ENCODE measurements around the gene CD52.
"Not testable (repeated sequence)": the region's sequence is repeated elsewhere in the genome, so short reads cannot be mapped to it uniquely, and the experiment has no call there.

Gene CD52

DNA sequence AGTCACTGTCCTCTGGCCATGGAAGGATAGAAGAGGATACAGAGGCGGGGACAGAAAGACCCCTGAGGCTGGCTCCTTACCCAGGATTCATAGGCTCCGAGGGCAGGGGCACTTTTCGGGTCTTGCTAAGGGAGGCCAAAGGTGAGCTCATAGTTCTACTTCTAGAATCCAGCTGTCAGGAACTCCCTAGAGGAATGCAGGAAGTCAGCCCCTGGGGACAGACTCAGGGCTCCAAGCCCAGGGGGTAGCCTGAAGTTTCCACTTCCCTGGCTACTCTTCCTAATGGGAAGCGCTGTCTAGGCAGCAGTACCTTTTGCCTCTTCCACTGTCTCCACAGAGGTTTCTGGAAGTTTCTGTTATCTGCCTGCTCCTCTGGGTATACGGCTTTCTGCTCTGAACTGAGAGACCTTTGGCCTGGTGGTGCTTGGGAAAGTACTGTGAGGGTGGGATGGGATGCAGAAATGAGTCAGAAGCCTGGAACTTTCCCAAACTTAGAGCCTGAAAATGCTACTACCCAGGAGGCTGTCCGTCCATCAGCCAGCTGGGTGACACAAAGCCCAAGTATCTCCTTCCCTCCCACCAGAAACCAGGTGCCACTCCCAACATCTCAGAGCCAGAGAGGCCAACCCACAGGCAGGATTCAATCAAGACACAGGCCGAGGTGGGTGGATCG is 14.9 kb upstream of the CD52 start:
- peak; percentile 85 for DNase-seq

DNA sequence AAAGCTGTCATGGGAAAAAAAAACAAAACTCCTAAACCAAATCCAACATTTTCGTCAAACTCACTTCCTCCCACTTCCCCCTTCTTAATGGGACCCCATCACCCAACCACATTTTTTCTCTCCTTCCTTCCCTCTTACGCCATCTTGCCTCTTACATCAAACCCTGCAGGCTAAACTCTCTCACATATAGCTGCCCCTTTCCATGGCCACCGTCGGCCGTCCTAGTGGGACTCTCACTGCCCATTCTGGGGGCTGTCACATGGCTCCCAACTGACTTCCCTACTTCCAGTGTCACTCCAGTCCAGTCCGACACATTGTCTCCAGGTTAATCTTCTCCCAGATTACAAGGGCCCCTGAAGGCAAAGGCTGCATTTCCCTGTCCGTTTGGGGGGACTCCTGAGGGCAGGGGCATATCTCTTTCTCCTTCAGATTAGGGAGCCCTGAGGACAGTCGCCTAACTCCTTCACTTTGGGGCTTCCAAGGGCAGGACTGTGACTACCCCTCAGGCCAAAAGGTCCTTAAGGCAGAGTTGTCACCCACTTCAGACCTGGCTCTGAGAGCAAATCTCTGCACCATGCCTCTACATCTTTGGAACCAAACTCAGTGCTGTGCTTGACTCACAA is 12.0 kb upstream of the CD52 start:
- DNase-seq, result no peak

DNA sequence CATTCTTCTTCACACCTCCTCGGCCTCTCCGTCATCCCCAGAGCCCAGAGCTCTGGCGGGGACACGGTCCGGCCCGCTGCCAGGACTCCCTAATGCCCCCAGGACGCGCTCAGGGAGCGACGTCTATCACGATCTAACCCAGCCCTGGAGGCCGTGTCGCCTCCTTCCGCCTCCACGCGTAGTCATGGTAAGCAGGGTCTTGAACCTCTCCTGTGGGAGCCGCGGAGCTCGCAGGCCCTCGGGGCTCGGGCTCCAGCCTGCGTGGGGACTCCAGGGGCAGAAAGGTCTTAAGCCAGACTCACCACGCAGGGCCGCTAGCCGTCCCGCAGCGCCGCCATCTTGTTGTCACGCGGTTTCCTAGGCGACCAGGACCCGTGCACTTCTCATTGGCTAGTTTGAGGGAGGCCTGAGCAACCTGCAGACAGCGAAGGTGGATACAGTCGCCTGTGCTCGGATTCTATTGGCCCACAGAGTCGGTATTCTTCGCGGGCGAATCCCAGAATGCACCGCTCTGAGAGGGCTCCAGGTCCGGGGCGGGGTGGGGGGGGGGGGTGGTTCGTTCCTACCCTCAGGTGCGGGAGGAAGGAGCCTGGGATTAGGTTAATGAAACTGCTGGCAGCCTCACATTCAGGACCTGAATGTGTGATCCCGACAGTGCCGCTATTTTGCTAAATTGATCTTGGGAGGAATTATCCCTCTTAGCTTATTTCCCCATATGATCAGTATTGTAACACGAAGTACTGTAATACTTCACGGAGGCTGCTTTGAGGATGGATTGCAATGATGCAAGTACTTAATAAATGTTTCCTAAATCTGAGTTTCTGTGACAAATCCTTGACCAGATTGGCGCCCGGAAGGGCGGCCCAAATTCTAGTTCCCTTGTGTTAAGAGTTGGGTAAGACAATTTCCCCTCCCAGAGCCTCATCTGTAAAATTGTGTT is 11.2 kb upstream of the CD52 start, which contains the start of gene UBXN11:
Gene UBXN11, minus strand, starts transcription at position 347 of the 940 bp plus-strand sequence. CDS start 3,753 bp downstream, outside the sequence.
- peak; percentile 95 for DNase-seq

DNA sequence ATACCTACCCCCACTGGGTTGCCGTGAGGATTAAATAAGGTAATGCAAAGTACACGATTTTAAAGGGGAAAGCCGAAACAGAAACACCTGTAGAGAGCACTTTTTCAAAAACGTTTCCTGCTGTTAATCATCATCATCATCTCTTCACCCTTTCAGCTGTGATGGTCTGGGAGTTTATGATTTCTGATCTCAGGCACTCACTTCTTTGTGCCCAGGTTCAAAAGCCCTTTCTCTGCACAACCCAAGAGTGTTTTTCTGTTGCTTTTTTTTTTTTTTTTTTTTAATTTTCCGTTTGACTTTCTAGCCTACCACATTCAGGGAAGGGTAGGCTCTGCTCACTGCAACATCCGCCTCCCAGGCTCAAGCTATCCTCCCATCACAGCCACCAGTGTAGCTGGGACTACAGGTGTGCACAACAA is 10.4 kb upstream of the CD52 start:
- no peak for DNase-seq

DNA sequence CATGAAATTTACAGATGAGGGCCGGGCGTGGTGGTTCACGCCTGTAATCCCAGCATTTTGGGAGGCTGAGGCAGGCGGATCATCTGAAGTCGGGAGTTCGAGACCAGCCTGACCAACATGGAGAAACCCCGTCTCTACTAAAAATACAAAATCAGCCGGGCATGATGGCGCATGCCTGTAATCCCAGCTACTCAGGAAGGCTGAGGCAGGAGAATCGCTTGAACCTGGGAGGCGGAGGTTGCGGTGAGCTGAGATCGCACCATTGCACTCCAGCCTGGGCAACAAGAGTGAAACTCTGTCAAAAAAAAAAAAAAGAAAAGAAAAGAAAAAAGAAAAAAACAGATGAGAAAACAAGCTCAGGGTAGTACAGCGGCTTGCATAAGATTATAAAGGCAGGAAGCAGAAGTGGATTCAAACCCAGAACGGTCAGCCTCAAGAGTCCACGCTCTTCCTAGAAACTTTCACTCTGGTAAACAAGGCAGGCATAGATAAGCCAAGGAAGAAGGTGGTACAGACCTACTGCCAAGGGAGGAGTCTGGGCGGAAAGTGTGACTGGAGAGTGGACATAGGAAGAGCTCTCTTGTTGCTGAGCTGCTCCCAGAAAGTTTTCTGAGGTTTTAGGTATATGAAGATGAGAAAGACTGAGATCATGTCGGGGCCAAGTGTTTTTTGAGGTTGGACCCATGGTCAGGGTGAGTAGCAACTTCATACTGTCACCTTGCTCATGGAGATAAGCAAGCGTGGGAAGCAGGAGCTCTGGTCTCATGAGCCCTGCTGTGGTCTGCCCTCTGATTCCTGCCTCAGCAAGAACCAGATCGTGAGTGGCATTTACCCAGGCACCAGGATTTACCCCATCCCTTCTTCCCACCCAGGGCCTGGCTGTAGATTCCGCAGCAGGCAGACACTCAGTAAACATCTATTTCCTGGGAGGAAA is 9.5 kb upstream of the CD52 start:
- not testable (repeated sequence) for DNase-seq

DNA sequence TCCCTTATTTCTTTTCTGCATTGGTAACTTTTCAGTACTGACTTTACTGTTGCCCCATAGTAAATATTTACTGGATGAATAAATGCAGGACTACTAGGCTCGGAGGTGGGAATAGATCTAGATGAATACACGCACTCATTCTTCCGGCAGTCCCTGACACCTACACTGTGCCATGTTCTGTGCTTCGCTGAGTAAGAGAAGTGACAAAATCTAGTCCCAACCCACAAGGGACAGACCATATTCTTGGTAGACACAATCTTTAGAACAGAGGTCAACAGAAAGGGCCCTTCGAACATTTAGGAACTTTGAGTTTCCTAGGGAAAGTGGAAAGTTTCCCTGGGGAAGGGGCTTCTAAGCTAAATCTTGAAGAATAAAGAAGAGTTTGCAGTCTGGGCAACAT is 3.3 kb upstream of the CD52 start:
- DNase-seq, result no peak

DNA sequence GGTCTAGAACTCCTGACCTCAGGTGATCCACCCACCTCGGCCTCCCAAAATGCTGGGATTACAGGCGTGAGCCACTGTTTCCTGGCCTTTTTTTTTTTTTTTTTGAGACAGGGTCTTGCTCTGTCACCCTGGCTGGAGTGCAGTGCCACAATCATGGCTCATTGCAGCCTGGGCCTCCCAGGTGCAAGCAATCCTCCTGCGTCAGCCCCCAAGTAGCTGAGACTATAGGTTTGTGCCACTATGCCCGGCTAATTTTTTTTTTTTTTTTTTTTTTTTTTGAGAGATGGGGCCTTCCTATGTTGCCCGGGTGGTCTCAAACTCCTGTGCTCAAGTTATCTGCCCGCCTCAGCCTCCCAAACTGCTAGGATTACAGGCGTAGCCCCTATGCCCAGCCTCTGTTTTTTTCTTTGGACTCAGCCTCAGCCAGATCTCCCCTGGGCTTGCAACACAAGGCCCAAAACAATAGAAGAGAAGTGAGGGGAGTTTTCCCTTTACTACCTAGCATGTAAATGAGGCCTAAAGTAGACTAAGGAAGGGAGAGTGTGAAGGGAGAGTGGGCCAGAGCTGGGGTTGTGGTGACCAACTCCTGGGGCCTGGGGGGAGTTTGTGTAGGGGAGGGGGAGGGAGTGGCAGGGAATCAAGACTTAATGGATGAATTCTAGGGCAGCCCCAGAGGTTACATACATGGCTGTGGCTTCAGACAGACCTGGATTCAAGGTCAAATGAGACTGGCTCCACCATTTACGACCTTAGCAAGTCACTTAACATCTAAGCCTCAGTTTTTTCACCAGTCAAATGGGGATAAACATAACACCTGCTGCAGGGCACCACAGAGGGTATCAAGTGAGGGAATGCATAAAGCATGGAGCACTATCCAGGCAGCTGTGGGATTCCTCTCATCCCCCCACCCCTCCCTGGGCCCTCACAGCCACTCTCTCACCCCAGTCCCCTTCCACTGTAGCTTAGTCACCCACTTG is 1.6 kb upstream of the CD52 start:
- no peak for DNase-seq

DNA sequence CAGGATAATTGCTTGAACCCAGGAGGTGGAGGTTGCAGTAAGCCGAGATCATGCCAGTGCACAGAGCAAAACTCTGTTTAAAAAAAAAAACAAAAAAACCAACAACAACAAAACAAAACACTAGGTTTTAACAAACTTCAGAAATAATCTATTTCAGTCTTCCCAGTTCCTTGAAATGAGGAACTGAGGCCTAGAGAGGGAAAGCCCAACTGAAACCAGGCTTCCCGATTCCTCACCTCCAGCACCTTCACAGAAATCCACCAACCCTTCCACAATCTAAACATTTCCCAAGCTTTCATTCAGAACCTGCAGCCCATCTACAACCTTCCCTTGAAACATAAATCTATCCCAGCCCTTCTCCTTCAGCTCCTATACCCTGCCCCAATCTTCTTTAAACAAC is 612 bp upstream of the CD52 start:
- DNase-seq, result no peak

DNA sequence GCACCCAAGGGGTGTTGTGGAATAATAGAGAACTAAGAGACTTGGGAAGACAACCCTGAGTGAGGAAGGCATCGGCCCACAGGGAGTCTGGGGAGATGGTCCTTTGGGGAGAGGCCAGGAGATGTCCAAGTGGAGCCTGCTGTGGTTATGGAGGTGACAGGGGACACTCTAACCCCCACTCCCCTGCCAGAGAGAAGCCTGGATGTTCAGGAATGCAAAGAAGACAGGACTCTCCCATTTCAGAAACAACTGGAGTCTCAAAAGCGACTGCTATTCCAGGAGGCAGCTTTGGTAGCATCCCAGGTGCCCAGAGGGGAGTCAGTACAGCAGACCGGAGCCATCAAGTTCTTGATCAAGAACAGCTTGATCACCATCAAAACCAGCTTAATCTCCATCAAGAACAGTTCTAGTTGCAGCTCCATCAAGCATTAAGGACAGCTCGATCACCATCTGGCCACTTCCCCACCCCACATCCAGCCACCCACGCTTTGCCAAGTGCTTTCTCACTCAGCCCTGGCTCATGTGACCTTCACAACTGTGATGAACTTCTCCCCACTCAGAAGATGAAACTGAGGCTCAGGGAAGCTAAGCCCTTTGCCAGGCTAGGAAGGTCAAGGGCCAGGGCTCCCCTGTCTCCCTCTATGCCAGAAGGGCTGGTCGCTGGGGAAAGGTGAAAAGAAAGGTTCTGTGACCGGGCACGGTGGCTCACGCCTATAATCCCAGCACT is 743 bp downstream of the CD52 start:
- DNase-seq, result no peak

DNA sequence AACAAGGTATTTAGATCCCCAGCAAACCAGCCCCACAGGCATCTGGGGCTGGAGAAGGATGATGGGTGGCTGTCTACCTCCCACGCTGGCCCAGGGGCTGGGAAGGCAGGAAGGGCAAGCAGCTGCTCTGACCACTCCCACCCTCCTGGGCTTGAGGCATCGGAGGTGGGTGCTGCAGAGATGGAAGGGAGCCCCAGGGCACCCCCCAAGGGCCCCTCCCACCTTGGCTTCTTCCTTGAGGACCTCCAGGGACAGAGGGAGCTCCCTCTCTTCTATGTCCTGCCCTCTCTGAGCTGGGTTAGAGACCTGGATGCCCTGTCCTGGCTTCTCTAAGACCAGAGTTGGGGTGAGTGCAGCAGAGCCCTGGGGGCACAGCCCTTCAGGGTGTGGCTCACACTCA is 3.1 kb downstream of the CD52 start:
- DNase-seq, result no peak

DNA sequence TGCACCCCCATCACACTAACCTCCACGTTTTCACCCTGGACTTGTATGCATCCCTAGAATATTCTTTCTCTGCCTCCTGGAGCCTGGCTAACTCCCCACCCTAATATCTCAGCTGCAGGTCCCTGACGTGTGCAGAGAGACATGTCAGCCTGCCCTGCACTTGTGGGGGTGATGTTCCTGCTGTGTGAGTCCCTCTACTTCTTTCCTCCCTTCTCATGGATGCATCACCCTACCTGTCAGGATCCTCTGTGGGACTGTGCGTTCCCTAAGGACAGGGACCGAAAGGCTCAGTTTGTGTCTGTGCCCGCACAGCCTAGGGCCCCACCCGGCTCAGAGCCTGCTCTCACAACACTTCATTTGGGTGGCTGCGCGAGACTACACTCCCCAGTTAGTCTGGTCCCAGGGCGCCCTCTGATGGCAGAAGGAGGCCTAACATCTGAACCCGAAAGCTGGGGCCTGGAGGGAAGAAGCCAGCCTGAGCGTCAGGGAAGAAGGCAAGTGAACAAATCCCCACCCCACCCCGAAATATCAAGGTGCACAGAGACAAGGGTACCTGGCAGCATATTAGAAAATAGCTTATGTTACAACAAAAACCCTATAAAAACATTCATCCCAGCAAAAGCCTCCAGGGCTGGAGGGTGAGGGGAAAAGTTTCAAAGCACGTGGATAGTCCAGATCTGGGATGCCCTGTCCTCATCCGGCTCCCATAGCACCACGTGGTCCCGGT is 3.7 kb downstream of the CD52 start:
- peak; percentile 80 for DNase-seq

DNA sequence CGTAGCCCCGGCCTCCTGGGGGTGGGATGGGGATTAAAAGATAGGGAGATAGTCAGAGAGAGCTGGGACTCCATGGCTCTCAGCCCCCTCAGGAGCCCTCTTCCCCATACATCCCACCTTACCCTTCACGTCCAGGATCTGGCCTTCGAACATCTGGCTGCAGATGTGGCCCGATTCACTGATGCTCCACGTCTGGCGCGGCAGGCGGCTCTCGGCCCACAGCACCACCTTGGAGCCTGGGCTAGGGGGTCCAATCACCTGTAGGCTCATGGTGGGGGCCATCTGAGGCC is 4.2 kb downstream of the CD52 start:
- DNase-seq, result no peak

DNA sequence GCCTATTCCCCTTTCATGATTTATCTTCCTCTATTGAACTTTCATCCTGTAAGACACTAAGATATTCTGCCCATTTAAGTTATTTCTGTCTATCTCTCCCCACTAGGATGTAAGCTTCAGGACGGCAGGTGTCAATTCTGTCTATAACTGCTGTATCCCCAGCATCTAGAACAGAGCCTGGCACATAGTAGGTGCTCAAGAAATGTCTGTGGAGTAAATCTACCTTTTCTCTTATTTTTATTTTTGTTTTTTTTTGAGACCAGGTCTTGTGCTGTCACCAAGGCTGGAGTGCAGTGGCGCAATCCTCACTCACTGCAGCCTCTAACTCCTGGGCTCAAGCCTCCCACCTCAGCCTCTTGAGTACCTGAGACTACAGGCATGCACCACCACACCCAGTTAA is 5.6 kb downstream of the CD52 start:
- DNase-seq, result no peak

DNA sequence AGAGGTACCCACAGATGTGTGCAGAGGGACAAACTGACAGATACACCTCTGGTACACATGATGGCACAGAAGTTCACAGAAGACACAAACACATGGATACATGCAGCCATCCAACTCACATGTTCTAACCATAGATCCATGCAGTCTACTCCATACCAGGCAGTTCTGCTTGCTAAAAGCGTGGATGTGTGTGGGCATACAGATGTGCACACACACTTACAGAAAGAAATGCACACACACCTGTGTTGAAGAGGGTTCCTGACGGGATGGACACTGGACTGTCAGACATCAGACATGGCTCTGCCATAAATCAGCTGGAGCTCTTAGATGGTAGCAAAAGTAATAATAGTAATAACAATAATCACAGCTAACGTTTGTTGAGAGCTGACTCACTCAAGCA is 6.8 kb downstream of the CD52 start:
- DNase-seq, result no peak

DNA sequence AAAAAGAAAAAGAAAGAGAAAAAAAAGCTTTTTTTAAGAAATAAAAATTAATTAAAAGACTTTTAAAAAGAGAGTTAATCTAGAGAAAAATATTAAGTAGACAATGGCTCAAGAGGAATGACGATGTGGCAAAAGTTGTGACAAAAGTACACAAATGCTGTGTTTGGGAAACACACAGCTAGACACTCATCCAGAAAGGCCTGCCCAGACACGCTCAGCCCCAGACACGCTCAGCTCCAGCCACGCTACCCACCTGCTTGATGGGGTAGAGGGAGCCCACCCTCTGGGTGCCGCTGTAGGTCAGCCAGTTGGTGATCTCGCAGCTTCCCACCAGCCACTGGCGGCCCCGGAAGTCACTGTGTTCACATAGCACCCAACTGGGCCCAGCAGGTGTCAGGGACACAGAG is 10.2 kb downstream of the CD52 start:
- no peak for DNase-seq

DNA sequence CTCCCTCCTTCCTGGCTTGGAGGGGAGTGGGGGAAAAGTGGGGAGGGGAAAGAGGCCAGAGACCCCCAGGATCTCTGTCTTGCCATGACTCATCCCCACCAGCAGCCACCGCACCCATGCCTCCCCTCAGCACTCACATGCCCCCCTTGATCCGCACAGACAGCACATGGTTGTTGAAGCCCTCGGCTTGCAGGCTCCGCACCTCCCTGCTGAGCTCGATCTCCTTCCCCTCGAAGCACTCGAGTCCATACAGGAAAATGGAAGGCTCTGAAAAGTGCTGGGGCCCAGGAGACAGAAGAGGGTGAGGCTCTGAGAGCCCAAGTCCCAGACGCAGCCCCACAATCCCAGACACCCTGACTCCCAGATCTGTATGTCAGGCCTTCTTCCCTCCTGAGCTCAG is 10.8 kb downstream of the CD52 start:
- DNase-seq, result no peak

DNA sequence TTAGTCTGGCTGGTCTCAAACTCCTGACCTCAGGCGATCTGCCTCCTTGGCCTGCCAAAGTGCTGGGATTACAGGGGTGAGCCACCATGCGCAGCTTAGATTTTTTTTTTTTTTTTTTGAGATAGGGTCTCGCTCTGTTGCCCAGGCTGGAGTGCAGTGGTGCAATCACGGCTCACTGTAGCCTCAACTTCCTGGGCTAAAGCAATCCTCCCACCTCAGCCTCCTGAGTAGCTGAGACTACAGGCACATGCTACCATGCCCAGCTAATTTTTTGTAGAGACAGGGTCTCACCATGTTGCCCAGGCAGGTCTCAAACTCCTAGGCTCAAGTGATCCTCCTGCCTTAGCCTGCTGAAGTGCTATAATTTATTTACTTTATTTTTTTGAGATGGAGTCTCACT is 11.6 kb downstream of the CD52 start:
- not testable (repeated sequence) for DNase-seq

DNA sequence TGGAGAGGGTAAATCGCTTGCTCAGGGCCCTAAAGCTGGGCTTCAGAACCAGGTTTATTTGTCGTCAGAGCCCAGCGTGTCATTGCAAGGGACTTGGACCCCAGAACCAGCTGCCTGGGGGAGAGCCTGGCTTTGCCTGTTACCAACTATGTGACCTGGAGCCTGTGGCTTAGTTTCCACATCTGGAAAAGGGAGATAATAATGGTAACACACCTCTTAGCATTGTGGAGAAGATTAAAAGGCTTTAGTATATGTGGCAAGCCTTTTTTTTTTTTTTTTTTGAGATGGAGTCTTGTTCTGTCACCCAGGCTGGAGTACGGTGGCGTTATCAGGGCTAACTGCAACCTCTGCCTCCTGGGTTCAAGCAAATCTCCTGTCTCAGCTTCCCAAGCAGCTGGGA is 12.5 kb downstream of the CD52 start:
- DNase-seq, result no peak

DNA sequence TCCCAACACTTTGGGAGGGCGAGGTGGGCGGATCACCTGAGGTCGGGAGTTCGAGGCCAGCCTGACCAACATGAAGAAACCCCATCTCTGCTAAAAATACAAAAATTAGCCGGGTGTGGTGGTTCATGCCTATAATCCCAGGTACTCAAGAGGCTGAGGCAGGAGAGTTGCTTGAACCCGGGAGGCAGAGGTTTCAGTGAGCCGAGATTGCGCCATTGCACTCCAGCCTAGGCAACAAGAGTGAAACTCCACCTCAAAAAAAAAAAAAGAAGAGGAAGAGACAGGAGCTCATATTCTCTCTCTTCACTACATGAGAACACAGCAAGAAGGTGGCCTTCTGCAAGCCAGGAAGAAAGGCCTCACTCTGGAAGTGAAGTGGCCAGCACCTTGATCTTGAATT is 15.6 kb downstream of the CD52 start:
- DNase-seq, result not testable (repeated sequence)
